ENCODE data around the gene PROB1. TPM values are rescaled to one million over a fixed set of nuclear protein-coding genes. Genes with fewer than 3 reads are reported as not detected.

PROB1 gene
- total and polyA plus RNA-seq, 9 of the 15 experiments (the other 6 are each of a cell fraction or from before 2014, with no cell fraction given): 0.01 to 1.8 (median 0.47) TPM

GRCh38 chr5:139385061-139386049, 9.5 kb downstream of the PROB1 start (continued):
- TF ChIP-seq RNF219 (CRISPR knock-in tag; IDR thresholded peaks at IDR 0.05) (no peak), STAG1 (CRISPR knock-in tag; IDR thresholded peaks at IDR 0.05; ENCODE audit: borderline replicate concordance) (peak; percentile 20; the same call in 1 of the 2 replicates), USF1 (CRISPR knock-in tag; IDR thresholded peaks at IDR 0.05) (no peak), RBM39 (optimal IDR thresholded peaks at IDR 0.05; ENCODE audit: low read depth, low read length) (no peak), RNF2 (IDR thresholded peaks at IDR 0.05) (no peak), SOX6 (IDR thresholded peaks at IDR 0.05) (no peak), ZNF445 (CRISPR knock-in tag; IDR thresholded peaks at IDR 0.05; ENCODE audit: low read depth) (no peak), FOXK1 (CRISPR knock-in tag; IDR thresholded peaks at IDR 0.05; ENCODE audit: borderline replicate concordance) (no peak), ZNF589 (CRISPR knock-in tag; IDR thresholded peaks at IDR 0.05; ENCODE audit: low read depth) (no peak), POU5F1 (IDR thresholded peaks at IDR 0.05; ENCODE audit: borderline replicate concordance, low read depth, low read length, partially characterized antibody) (no peak), HMG20A (CRISPR knock-in tag; conservative IDR thresholded peaks at IDR 0.05) (no peak), NELFE (IDR thresholded peaks at IDR 0.05; ENCODE audit: insufficient read depth, insufficient read length) (no peak), GTF2E2 (tag; IDR thresholded peaks at IDR 0.05) (0 out of 2 replicates have a peak, but pooled peaks have one; percentile 29), ZNF174 (CRISPR knock-in tag; IDR thresholded peaks at IDR 0.05) (no peak), ZNF57 (CRISPR knock-in tag; IDR thresholded peaks at IDR 0.05) (no peak), ZNF639 (CRISPR knock-in tag; conservative IDR thresholded peaks at IDR 0.05 in 1 of 2, IDR thresholded peaks at IDR 0.05 in 1 of 2) (0 out of 4 replicates have a peak, but pooled peaks of 1 of the 2 experiments have one; percentile 22), HEY1 (CRISPR knock-in tag; IDR thresholded peaks at IDR 0.05; ENCODE audit: borderline replicate concordance) (no peak), CXXC5 (CRISPR knock-in tag; IDR thresholded peaks at IDR 0.05) (peak; percentile 43; the same call in 1 of the 2 replicates), ZKSCAN1 (IDR thresholded peaks at IDR 0.05; ENCODE audit: low read depth, low read length) (no peak), ZC3H8 (IDR thresholded peaks at IDR 0.05) (no peak), SP2 (IDR thresholded peaks at IDR 0.05; ENCODE audit: extremely low read depth, low read depth, low read length, poor library complexity, severe bottlenecking) (no peak), ERF (CRISPR knock-in tag; IDR thresholded peaks at IDR 0.05) (no peak), BRF1 (IDR thresholded peaks at IDR 0.05; ENCODE audit: borderline replicate concordance, extremely low read depth, insufficient read length) (no peak), HDAC1 (IDR thresholded peaks at IDR 0.05) (peak in 1 of 2 experiments; percentile 20; a peak in 1 of 4 replicates)
